IPS DF 6.9 (cell line): ENCODE measurements around the gene GJD2.

ENCODE experiments used
- DNase-seq: peaks from one replicate; pipeline ENCODE4 v3.0.0-alpha.2; 2013; ENCODE audit warnings: low read depth, low spot score
- H3K27ac ChIP-seq: one replicate; pipeline ENCODE4 v1.5.1; 2013; ENCODE audit warnings: low read length, control low read depth
- H3K27me3 ChIP-seq: 2 replicates; pipeline ENCODE4 v1.6.1; 2013; ENCODE audit warnings: mild to moderate bottlenecking, low read length; ENCODE audit not compliant: control insufficient read depth, insufficient read depth
- H3K36me3 ChIP-seq: 2 replicates; pipeline ENCODE4 v1.6.1; 2013; ENCODE audit warnings: low read length; ENCODE audit not compliant: control insufficient read depth, insufficient read depth
- H3K4me1 ChIP-seq: 2 replicates; pipeline ENCODE4 v1.6.1; 2013; ENCODE audit warnings: low read length; ENCODE audit not compliant: control insufficient read depth, insufficient read depth
- H3K4me3 ChIP-seq: 2 replicates; pipeline ENCODE4 v1.5.1; 2013; ENCODE audit warnings: mild to moderate bottlenecking, low read length
- H3K9me3 ChIP-seq: 2 replicates; pipeline ENCODE4 v1.6.1; 2013; ENCODE audit warnings: low read length, inconsistent platforms; ENCODE audit not compliant: control insufficient read depth, insufficient read depth
- WGBS: extraction: QIAGEN DNeasy Blood & Tissue Kit; methylation state at CpG from one replicate; pipeline ENCODE4 v1.1.7; 2013; ENCODE audit warnings: mixed read lengths, missing lambda C conversion rate; ENCODE audit not compliant: insufficient read length, insufficient coverage; 5-methylcytosine and 5-hydroxymethylcytosine counted together

GJD2 gene

GRCh38 chr15:34754171-34754601 is 612 bp downstream of the GJD2 start:
- no CpG with 5 or more reads among the region's 27 CpGs for WGBS
- peaks cover 2% of the 10 kb centered on the region for H3K4me1 ChIP-seq
- peak overlapping the region; percentile 66; the same call in 1 of the 2 replicates for H3K4me3 ChIP-seq
- DNase-seq, result no peak
- H3K27ac ChIP-seq, result no peak overlapping the region
- H3K27me3 ChIP-seq, result peaks cover 16% of the 10 kb centered on the region; the same call in 1 of the 2 replicates
- no peaks in the 10 kb centered on the region for H3K9me3 ChIP-seq
- no peaks in the 10 kb centered on the region for H3K36me3 ChIP-seq

- DNase-seq, result no peak
- Histone ChIP-seq H3K27ac (no peak overlapping the region), H3K4me1 (peaks cover 2% of the 10 kb centered on the region), H3K27me3 (peaks cover 16% of the 10 kb centered on the region; the same call in 1 of the 2 replicates), H3K9me3 (no peaks in the 10 kb centered on the region), H3K4me3 (no peak overlapping the region), H3K36me3 (no peaks in the 10 kb centered on the region)
- WGBS, result no CpG with 5 or more reads among the region's 11 CpGs
Measured at GRCh38 chr15:34753236-34753894, 1.4 kb downstream of the GJD2 start.

- no peak for DNase-seq
- no peaks in the 10 kb centered on the region for H3K36me3 ChIP-seq
- no peak overlapping the region for H3K27ac ChIP-seq
- H3K9me3 ChIP-seq, result no peaks in the 10 kb centered on the region
- WGBS, result no CpG with 5 or more reads among the region's 4 CpGs
- peaks cover 7% of the 10 kb centered on the region; the same call in 1 of the 2 replicates for H3K27me3 ChIP-seq
- peaks cover 2% of the 10 kb centered on the region for H3K4me1 ChIP-seq
- no peak overlapping the region for H3K4me3 ChIP-seq
Measured at GRCh38 chr15:34749691-34750090, 5.1 kb downstream of the GJD2 start.

GRCh38 chr15:34739346-34739745 is 15.5 kb downstream of the GJD2 start:
- no peaks in the 10 kb centered on the region for H3K27me3 ChIP-seq

GRCh38 chr15:34738002-34738401 is 16.8 kb downstream of the GJD2 start:
- Histone ChIP-seq H3K36me3 (no peaks in the 10 kb centered on the region), H3K4me1 (no peaks in the 10 kb centered on the region), H3K27me3 (no peaks in the 10 kb centered on the region), H3K27ac (no peak overlapping the region), H3K4me3 (no peak overlapping the region), H3K9me3 (no peaks in the 10 kb centered on the region)
- DNase-seq, result no peak
- no CpG with 5 or more reads among the region's 2 CpGs for WGBS

More at GRCh38 chr15:34739346-34739745, 15.5 kb downstream of the GJD2 start:
- Histone ChIP-seq H3K36me3 (no peaks in the 10 kb centered on the region), H3K27ac (no peak overlapping the region), H3K9me3 (no peaks in the 10 kb centered on the region), H3K4me1 (no peaks in the 10 kb centered on the region), H3K4me3 (no peak overlapping the region)
- WGBS, result no CpG with 5 or more reads among the region's 2 CpGs
- no peak for DNase-seq

GRCh38 chr15:34737477-34737876 is 17.3 kb downstream of the GJD2 start:
- no CpG with 5 or more reads among the region's 3 CpGs for WGBS
- Histone ChIP-seq H3K27ac (no peak overlapping the region), H3K4me3 (no peak overlapping the region), H3K36me3 (no peaks in the 10 kb centered on the region), H3K9me3 (no peaks in the 10 kb centered on the region), H3K4me1 (no peaks in the 10 kb centered on the region), H3K27me3 (no peaks in the 10 kb centered on the region)
- no peak for DNase-seq

- DNase-seq, result no peak
- Histone ChIP-seq H3K27me3 (no peaks in the 10 kb centered on the region), H3K9me3 (no peaks in the 10 kb centered on the region), H3K27ac (no peak overlapping the region), H3K4me3 (no peak overlapping the region), H3K4me1 (no peaks in the 10 kb centered on the region), H3K36me3 (no peaks in the 10 kb centered on the region)
- WGBS, result no CpG with 5 or more reads among the region's 5 CpGs
Measured at GRCh38 chr15:34734303-34734702, 20.5 kb downstream of the GJD2 start.

- no peak overlapping the region for H3K4me3 ChIP-seq
- 100% methylated on average over 1 of the region's 2 CpGs for WGBS
- DNase-seq, result no peak
- no peak overlapping the region for H3K27ac ChIP-seq
- no peaks in the 10 kb centered on the region for H3K27me3 ChIP-seq
- H3K36me3 ChIP-seq, result no peaks in the 10 kb centered on the region
- no peaks in the 10 kb centered on the region for H3K4me1 ChIP-seq
- no peaks in the 10 kb centered on the region for H3K9me3 ChIP-seq
Measured at GRCh38 chr15:34733621-34734020, 21.2 kb downstream of the GJD2 start.

- Histone ChIP-seq H3K27me3 (no peaks in the 10 kb centered on the region), H3K9me3 (no peaks in the 10 kb centered on the region), H3K4me1 (no peaks in the 10 kb centered on the region), H3K36me3 (no peaks in the 10 kb centered on the region), H3K4me3 (no peak overlapping the region), H3K27ac (no peak overlapping the region)
- WGBS, result no CpG with 5 or more reads among the region's 6 CpGs
- DNase-seq, result no peak
Measured at GRCh38 chr15:34732430-34732829, 22.4 kb downstream of the GJD2 start.

GRCh38 chr15:34730701-34731100 is 24.1 kb downstream of the GJD2 start:
- H3K4me3 ChIP-seq, result no peak overlapping the region
- WGBS, result no CpG with 5 or more reads among the region's 3 CpGs
- no peaks in the 10 kb centered on the region for H3K36me3 ChIP-seq
- H3K4me1 ChIP-seq, result peaks cover 2% of the 10 kb centered on the region
- DNase-seq, result no peak
- no peaks in the 10 kb centered on the region for H3K9me3 ChIP-seq
- H3K27me3 ChIP-seq, result no peaks in the 10 kb centered on the region
- H3K27ac ChIP-seq, result no peak overlapping the region

- H3K27me3 ChIP-seq, result no peaks in the 10 kb centered on the region
- H3K36me3 ChIP-seq, result no peaks in the 10 kb centered on the region
- no peak for DNase-seq
- H3K4me1 ChIP-seq, result peaks cover 5% of the 10 kb centered on the region
- no peak overlapping the region for H3K27ac ChIP-seq
- WGBS, result no CpG with 5 or more reads among the region's 1 CpG
- no peak overlapping the region for H3K4me3 ChIP-seq
- H3K9me3 ChIP-seq, result no peaks in the 10 kb centered on the region
Measured at GRCh38 chr15:34729886-34730285, 24.9 kb downstream of the GJD2 start.
